LHCN-M2 (cell line): ENCODE data around the gene RASA4B. TPM values are rescaled to one million over a fixed set of nuclear protein-coding genes. Genes with fewer than 3 reads are reported as not detected.

ENCODE experiments used
- DNase-seq: peaks from one replicate; pipeline ENCODE4 v3.0.0-alpha.2; 2012; ENCODE audit warnings: low read depth
- total RNA-seq: library from RNA; depleted of rRNA; stranded (reverse); fragments of >200 nt; gene quantifications from 2 replicates; pipeline ENCODE4 v1.2.3, GENCODE V29; 2014; rRNA removed

RASA4B gene
- total RNA-seq, 1 experiment from 2014 or later, result 0.40 TPM

- no peak for DNase-seq
Measured at GRCh38 chr7:102454468-102454867, 63.1 kb downstream of the RASA4B start.

GRCh38 chr7:102453319-102453718 lies 64.3 kb downstream of the RASA4B start:
- no peak for DNase-seq

GRCh38 chr7:102452451-102452850 lies 65.1 kb downstream of the RASA4B start:
- DNase-seq, result no peak

GRCh38 chr7:102451371-102452054 lies 66.1 kb downstream of the RASA4B start:
- peak; percentile 55 for DNase-seq

- DNase-seq, result peak; percentile 13
Measured at GRCh38 chr7:102450242-102450641, 67.3 kb downstream of the RASA4B start.

- no peak for DNase-seq
Measured at GRCh38 chr7:102449136-102449535, 68.4 kb downstream of the RASA4B start.

- no peak for DNase-seq
Measured at GRCh38 chr7:102447311-102447710, 70.3 kb downstream of the RASA4B start.

- no peak for DNase-seq
Measured at GRCh38 chr7:102446387-102447156, 71.0 kb downstream of the RASA4B start.

GRCh38 chr7:102445674-102446071 lies 71.9 kb downstream of the RASA4B start:
- no peak for DNase-seq

- DNase-seq, result no peak
Measured at GRCh38 chr7:102444961-102445673, 72.5 kb downstream of the RASA4B start.

GRCh38 chr7:102439963-102440795 lies 77.4 kb downstream of the RASA4B start:
- DNase-seq, result peak; percentile 83

GRCh38 chr7:102436118-102436517 lies 81.5 kb downstream of the RASA4B start:
- DNase-seq, result no peak

- DNase-seq, result peak; percentile 47
Measured at GRCh38 chr7:102434039-102434486, 83.5 kb downstream of the RASA4B start.

- DNase-seq, result peak; percentile 53
Measured at GRCh38 chr7:102433219-102434038, 84.1 kb downstream of the RASA4B start, which contains the start of gene ORAI2. Gene ORAI2, plus strand, starts transcription at chr7:102433575. Its CDS starts 5,382 bp downstream, at chr7:102438957.

Other genes starting within 250 kb of the RASA4B start
- 11.9 and 25.8 TPM in 2 replicates for gene SH2B2, start 230.9 kb downstream of the RASA4B start, total RNA-seq
- not detected in 2 replicates for gene SPDYE6, start 161.3 kb downstream of the RASA4B start, total RNA-seq
- 26.1 and 32.1 TPM in 2 replicates for gene PRKRIP1, start 121.4 kb downstream of the RASA4B start, total RNA-seq
- 69.7 and 86.8 TPM in 2 replicates for gene ORAI2, start 84.2 kb downstream of the RASA4B start, total RNA-seq
- 20.4 and 25.5 TPM in 2 replicates for gene ALKBH4, start 52.9 kb downstream of the RASA4B start, total RNA-seq
- 58.7 and 79.6 TPM in 2 replicates for gene LRWD1, start 52.8 kb downstream of the RASA4B start, total RNA-seq
- gene POLR2J, start 38.9 kb downstream of the RASA4B start, total RNA-seq, result 25.1 and 42.8 TPM in 2 replicates
- 1.0 and 4.3 TPM in 2 replicates for gene UPK3BL2, start 25.9 kb upstream of the RASA4B start, total RNA-seq
- not detected in 2 replicates for gene SPDYE2, start 33.4 kb upstream of the RASA4B start, total RNA-seq
- gene POLR2J3, start 54.8 kb upstream of the RASA4B start, total RNA-seq, result 18.5 and 24.8 TPM in 2 replicates
- 1.0 and 4.4 TPM in 2 replicates for gene RASA4, start 99.0 kb upstream of the RASA4B start, total RNA-seq
- gene UPK3BL1, start 125.0 kb upstream of the RASA4B start, total RNA-seq, result 20.1 and 21.9 TPM in 2 replicates
- gene SPDYE2B, start 132.5 kb upstream of the RASA4B start, total RNA-seq, result not detected in 2 replicates
- 0.86 and 2.4 TPM in 2 replicates for gene POLR2J2, start 153.9 kb upstream of the RASA4B start, total RNA-seq
- gene FAM185A, start 231.2 kb upstream of the RASA4B start, total RNA-seq, result 10.8 and 13.6 TPM in 2 replicates